K562 (cell line): ENCODE results near the gene FAR1. TPM values are rescaled to one million over a fixed set of nuclear protein-coding genes. Genes with fewer than 3 reads are reported as not detected.

Source experiments
- ARID1B ChIP-seq: fragments of 450-650 bp; IDR thresholded peaks from 2 replicates; pipeline ENCODE4 v1.6.1; 2016; ENCODE audit warnings: antibody characterized with exemption, mild to moderate bottlenecking, inconsistent platforms
- PHF8 ChIP-seq: fragments of 200-600 bp; sonication (generic); IDR thresholded peaks from 2 replicates; pipeline ENCODE4 v1.6.1; 2012; ENCODE audit warnings: mixed run types, mild to moderate bottlenecking, inconsistent platforms, low read length, moderate library complexity, borderline replicate concordance
- PHTF2 ChIP-seq: fragments of 250-450 bp; sonication (Bioruptor Pico); IDR thresholded peaks from 2 replicates; pipeline ENCODE4 v1.5.0; 2021; ENCODE audit warnings: mild to moderate bottlenecking
- SMARCA4 ChIP-seq: fragments of 450-650 bp; IDR thresholded peaks from 2 replicates; pipeline ENCODE4 v1.6.1; 2016
- SMARCA5 ChIP-seq: fragments of 450-650 bp; IDR thresholded peaks from 2 replicates; pipeline ENCODE4 v1.6.1; 2016
- SPI1 ChIP-seq: IDR thresholded peaks from 2 replicates; pipeline ENCODE4 v1.6.1; 2011; ENCODE audit warnings: low read depth, low read length, control low read depth, borderline replicate concordance
- ZMIZ1 ChIP-seq, 2 experiments: fragments of 150-350 bp in 1 of 2; IDR thresholded peaks; 2 replicates each; pipeline ENCODE4 v1.6.1; 2012 to 2016; ENCODE audit warnings: low read depth in 2 of 2, low read length in 2 of 2, mild to moderate bottlenecking in 1 of 2, moderate library complexity in 1 of 2
- polyA plus RNA-seq, 8 experiments: library from polyadenylated mRNA; depleted of rRNA in 4 of 8; stranded (reverse) in 5 of 8; unstranded in 3 of 8; fragments of >200 nt; fragmentation: Nextera tagmentation in 2 of 8; fragmentation: Illumina TruSeq in 1 of 8; extraction: Ambion mirVana in 2 of 8; extraction: Trizol in 1 of 8; gene quantifications; 2 replicates each; pipeline versions ENCODE4 v1.2.1 to v1.2.3, GENCODE V29; 2011 to 2014; ENCODE audit warnings: inconsistent platforms in 1 of 8, missing spikeins in 1 of 8
- total RNA-seq, 7 experiments: library from RNA; depleted of rRNA in 6 of 7; stranded (reverse); fragments of >200 nt in 6 of 7; fragmentation: Illumina TruSeq in 2 of 7; extraction: Trizol in 2 of 7; gene quantifications; 2 replicates each; pipeline versions ENCODE4 v1.2.1 to v1.2.3, GENCODE V29; 2011 to 2021; ENCODE audit warnings: low replicate concordance in 1 of 7
- TF ChIP-seq, protein P1 (sequence below): sonication (generic); formaldehyde crosslinking; IDR thresholded peaks from 2 replicates; pipeline ENCODE4 v1.8.0; 2023; ENCODE audit warnings: missing genetic modification reagents, mild to moderate bottlenecking, borderline replicate concordance
- TF ChIP-seq, protein P2 (sequence below): fragments of 250-450 bp; sonication (Bioruptor Pico); IDR thresholded peaks from 2 replicates; pipeline ENCODE4 v1.4.0; 2020; ENCODE audit warnings: mild to moderate bottlenecking, moderate library complexity

The FAR1 gene
- total and polyA plus RNA-seq, 9 of the 15 experiments (the other 6 are each of a cell fraction or from before 2014, with no cell fraction given) = 17.7 to 88.2 (median 52.6) TPM

- TF ChIP-seq, protein P1, sequence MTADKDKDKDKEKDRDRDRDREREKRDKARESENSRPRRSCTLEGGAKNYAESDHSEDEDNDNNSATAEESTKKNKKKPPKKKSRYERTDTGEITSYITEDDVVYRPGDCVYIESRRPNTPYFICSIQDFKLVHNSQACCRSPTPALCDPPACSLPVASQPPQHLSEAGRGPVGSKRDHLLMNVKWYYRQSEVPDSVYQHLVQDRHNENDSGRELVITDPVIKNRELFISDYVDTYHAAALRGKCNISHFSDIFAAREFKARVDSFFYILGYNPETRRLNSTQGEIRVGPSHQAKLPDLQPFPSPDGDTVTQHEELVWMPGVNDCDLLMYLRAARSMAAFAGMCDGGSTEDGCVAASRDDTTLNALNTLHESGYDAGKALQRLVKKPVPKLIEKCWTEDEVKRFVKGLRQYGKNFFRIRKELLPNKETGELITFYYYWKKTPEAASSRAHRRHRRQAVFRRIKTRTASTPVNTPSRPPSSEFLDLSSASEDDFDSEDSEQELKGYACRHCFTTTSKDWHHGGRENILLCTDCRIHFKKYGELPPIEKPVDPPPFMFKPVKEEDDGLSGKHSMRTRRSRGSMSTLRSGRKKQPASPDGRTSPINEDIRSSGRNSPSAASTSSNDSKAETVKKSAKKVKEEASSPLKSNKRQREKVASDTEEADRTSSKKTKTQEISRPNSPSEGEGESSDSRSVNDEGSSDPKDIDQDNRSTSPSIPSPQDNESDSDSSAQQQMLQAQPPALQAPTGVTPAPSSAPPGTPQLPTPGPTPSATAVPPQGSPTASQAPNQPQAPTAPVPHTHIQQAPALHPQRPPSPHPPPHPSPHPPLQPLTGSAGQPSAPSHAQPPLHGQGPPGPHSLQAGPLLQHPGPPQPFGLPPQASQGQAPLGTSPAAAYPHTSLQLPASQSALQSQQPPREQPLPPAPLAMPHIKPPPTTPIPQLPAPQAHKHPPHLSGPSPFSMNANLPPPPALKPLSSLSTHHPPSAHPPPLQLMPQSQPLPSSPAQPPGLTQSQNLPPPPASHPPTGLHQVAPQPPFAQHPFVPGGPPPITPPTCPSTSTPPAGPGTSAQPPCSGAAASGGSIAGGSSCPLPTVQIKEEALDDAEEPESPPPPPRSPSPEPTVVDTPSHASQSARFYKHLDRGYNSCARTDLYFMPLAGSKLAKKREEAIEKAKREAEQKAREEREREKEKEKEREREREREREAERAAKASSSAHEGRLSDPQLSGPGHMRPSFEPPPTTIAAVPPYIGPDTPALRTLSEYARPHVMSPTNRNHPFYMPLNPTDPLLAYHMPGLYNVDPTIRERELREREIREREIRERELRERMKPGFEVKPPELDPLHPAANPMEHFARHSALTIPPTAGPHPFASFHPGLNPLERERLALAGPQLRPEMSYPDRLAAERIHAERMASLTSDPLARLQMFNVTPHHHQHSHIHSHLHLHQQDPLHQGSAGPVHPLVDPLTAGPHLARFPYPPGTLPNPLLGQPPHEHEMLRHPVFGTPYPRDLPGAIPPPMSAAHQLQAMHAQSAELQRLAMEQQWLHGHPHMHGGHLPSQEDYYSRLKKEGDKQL (CRISPR knock-in tag) = no peak
- TF ChIP-seq PHF8 (no peak), PHTF2 (CRISPR knock-in tag) (no peak), ARID1B (peak; percentile 43; the same call in 1 of the 2 replicates), SMARCA4 (0 out of 2 replicates have a peak, but pooled peaks have one; percentile 24), SPI1 (no peak), ZMIZ1 (IDR thresholded peaks at IDR 0.05; ENCODE audit: low read depth in 2 of 2, low read length in 2 of 2) (no peak), SMARCA5 (no peak)
- TF ChIP-seq, protein P2, sequence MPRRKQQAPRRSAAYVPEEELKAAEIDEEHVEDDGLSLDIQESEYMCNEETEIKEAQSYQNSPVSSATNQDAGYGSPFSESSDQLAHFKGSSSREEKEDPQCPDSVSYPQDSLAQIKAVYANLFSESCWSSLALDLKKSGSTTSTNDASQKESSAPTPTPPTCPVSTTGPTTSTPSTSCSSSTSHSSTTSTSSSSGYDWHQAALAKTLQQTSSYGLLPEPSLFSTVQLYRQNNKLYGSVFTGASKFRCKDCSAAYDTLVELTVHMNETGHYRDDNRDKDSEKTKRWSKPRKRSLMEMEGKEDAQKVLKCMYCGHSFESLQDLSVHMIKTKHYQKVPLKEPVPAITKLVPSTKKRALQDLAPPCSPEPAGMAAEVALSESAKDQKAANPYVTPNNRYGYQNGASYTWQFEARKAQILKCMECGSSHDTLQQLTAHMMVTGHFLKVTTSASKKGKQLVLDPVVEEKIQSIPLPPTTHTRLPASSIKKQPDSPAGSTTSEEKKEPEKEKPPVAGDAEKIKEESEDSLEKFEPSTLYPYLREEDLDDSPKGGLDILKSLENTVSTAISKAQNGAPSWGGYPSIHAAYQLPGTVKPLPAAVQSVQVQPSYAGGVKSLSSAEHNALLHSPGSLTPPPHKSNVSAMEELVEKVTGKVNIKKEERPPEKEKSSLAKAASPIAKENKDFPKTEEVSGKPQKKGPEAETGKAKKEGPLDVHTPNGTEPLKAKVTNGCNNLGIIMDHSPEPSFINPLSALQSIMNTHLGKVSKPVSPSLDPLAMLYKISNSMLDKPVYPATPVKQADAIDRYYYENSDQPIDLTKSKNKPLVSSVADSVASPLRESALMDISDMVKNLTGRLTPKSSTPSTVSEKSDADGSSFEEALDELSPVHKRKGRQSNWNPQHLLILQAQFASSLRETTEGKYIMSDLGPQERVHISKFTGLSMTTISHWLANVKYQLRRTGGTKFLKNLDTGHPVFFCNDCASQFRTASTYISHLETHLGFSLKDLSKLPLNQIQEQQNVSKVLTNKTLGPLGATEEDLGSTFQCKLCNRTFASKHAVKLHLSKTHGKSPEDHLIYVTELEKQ (CRISPR knock-in tag) = no peak
These were observed 31.4 kb downstream of the FAR1 start (continued) for GRCh38 chr11:13699870-13700269.
